Keratinocyte (primary cell): Measurements from ENCODE around the gene SIX6. TPM values are rescaled to one million over a fixed set of nuclear protein-coding genes. Genes with fewer than 3 reads are reported as not detected.

Source experiments
- DNase-seq: peaks from one replicate; pipeline ENCODE4 v3.0.0-alpha.2; 2011; ENCODE audit warnings: low read depth, missing footprints, low spot score
- FAIRE-seq: peaks from 2 replicates; lab custom pipeline; 2011; peaks lifted over from hg19 to GRCh38; lab: Jason Lieb, UNC
- H2AFZ ChIP-seq: 2 replicates; pipeline ENCODE4 v1.6.0; 2012; ENCODE audit warnings: low read length, control low read depth, inconsistent platforms; ENCODE audit not compliant: control insufficient read depth
- H3K27ac ChIP-seq: 2 replicates; pipeline ENCODE4 v1.5.1; 2011; ENCODE audit warnings: low read length; ENCODE audit not compliant: control insufficient read depth, insufficient read depth
- H3K27me3 ChIP-seq: 3 replicates; pipeline ENCODE4 v1.6.0; 2011; ENCODE audit warnings: low read length; ENCODE audit not compliant: control insufficient read depth, insufficient read depth; ENCODE audit errors: extremely low read depth
- H3K36me3 ChIP-seq, 2 experiments: 2 replicates in 1 of 2; 3 replicates in 1 of 2; pipeline ENCODE4 v1.5.1; 2011; ENCODE audit warnings: low read length in 2 of 2, mild to moderate bottlenecking in 1 of 2; ENCODE audit not compliant: control insufficient read depth in 2 of 2, insufficient read depth in 2 of 2; ENCODE audit errors: extremely low read depth in 1 of 2
- H3K4me1 ChIP-seq: 3 replicates; pipeline ENCODE4 v1.5.1; 2011; ENCODE audit warnings: low read length; ENCODE audit not compliant: control insufficient read depth, insufficient read depth; ENCODE audit errors: extremely low read depth
- H3K4me2 ChIP-seq: 3 replicates; pipeline ENCODE4 v1.6.0; 2011; ENCODE audit warnings: low read depth, low read length; ENCODE audit not compliant: control insufficient read depth, insufficient read depth; ENCODE audit errors: extremely low read depth
- H3K4me3 ChIP-seq, 3 experiments: fragments of 200-600 bp in 1 of 3; sonication (generic) in 1 of 3; 2 replicates in 2 of 3; 3 replicates in 1 of 3; pipeline ENCODE4 v1.5.1; 2011 to 2016; ENCODE audit warnings: low read length in 3 of 3, mild to moderate bottlenecking in 3 of 3, control low read depth in 2 of 3, inconsistent platforms in 1 of 3, low read depth in 1 of 3, mixed read lengths in 1 of 3, mixed run types in 1 of 3, moderate library complexity in 1 of 3; ENCODE audit not compliant: control insufficient read depth in 2 of 3, insufficient read depth in 2 of 3; ENCODE audit errors: extremely low read depth in 1 of 3
- H3K79me2 ChIP-seq: 2 replicates; pipeline ENCODE4 v1.6.0; 2012; ENCODE audit warnings: low read length; ENCODE audit not compliant: control insufficient read depth, insufficient read depth
- H3K9ac ChIP-seq: 3 replicates; pipeline ENCODE4 v1.6.0; 2011; ENCODE audit warnings: low read length; ENCODE audit not compliant: control insufficient read depth, insufficient read depth; ENCODE audit errors: extremely low read depth
- H3K9me1 ChIP-seq: 3 replicates; pipeline ENCODE4 v1.6.0; 2011; ENCODE audit warnings: low read length; ENCODE audit not compliant: control insufficient read depth, insufficient read depth; ENCODE audit errors: extremely low read depth
- H3K9me3 ChIP-seq: 2 replicates; pipeline ENCODE4 v1.5.1; 2012; ENCODE audit warnings: low read depth, low read length; ENCODE audit not compliant: control insufficient read depth
- H4K20me1 ChIP-seq: 3 replicates; pipeline ENCODE4 v1.6.0; 2011; ENCODE audit warnings: low read length; ENCODE audit not compliant: control insufficient read depth, insufficient read depth; ENCODE audit errors: extremely low read depth
- CTCF ChIP-seq, 3 experiments: IDR thresholded peaks in 1 of 3; conservative IDR thresholded peaks in 1 of 3; optimal IDR thresholded peaks in 1 of 3; 2 replicates in 2 of 3; 3 replicates in 1 of 3; pipeline versions ENCODE3 to v1.5.1; 2011; ENCODE audit warnings: low read length in 3 of 3, mild to moderate bottlenecking in 3 of 3, moderate library complexity in 2 of 3, control low read depth in 1 of 3, inconsistent platforms in 1 of 3; ENCODE audit not compliant: insufficient read depth in 2 of 3; ENCODE audit errors: extremely low read depth in 1 of 3
- EZH2 ChIP-seq: IDR thresholded peaks from one replicate; pipeline ENCODE4 v1.6.1; 2012; ENCODE audit warnings: inconsistent platforms, mild to moderate bottlenecking, low read length, moderate library complexity
- dilution Hi-C: fragments of 300-500 bp; cut with MboI; formaldehyde crosslinking; loops from one replicate; pipeline ENCODE4 v1.7.0; 2020; ENCODE audit warnings: low sequenced_read_pairs; ENCODE audit not compliant: extremely low pct_ligation_motif_present
- polyA plus RNA-seq, 5 experiments: library from polyadenylated mRNA; depleted of rRNA in 3 of 5; stranded (reverse) in 3 of 5; stranded (forward) in 1 of 5; unstranded in 1 of 5; fragments of >200 nt; gene quantifications; 1 replicate in 1 of 5; 2 replicates in 3 of 5; 3 replicates in 1 of 5; pipeline versions ENCODE4 v1.2.1 to v1.2.3, GENCODE V29; 2011 to 2012; ENCODE audit warnings: missing spikeins in 2 of 5, low read depth in 1 of 5, low replicate concordance in 1 of 5

The SIX6 gene
- polyA plus RNA-seq, 1 donor (not counting 4 experiments of a cell fraction or from before 2014, with no cell fraction given): not detected

- Histone ChIP-seq H3K4me1 (no peaks in the 10 kb centered on the region), H2AFZ (no peak overlapping the region), H3K27me3 (peaks cover 87% of the 10 kb centered on the region), H3K9ac (no peak overlapping the region), H3K4me3 (no peak overlapping the region), H4K20me1 (peaks cover 5% of the 10 kb centered on the region), H3K9me1 (no peaks in the 10 kb centered on the region), H3K36me3 (no peaks in the 10 kb centered on the region), H3K4me2 (no peak overlapping the region), H3K9me3 (no peaks in the 10 kb centered on the region), H3K27ac (no peak overlapping the region), H3K79me2 (no peaks in the 10 kb centered on the region)
- no peak for DNase-seq
- no peak for FAIRE-seq
- dilution Hi-C loops: no loop called here
- TF ChIP-seq CTCF (optimal IDR thresholded peaks at IDR 0.05 in 1 of 3, IDR thresholded peaks at IDR 0.05 in 1 of 3, conservative IDR thresholded peaks at IDR 0.05 in 1 of 3; ENCODE audit: extremely low read depth in 1 of 3, insufficient read depth in 2 of 3, low read length in 3 of 3) (no peak), EZH2 (peak; percentile 80)
These were observed 1.7 kb upstream of the SIX6 start for GRCh38 chr14:60506985-60507829.

GRCh38 chr14:60508363-60508706, 611 bp upstream of the SIX6 start:
- no peaks in the 10 kb centered on the region for H3K4me1 ChIP-seq
- no peak overlapping the region for H2AFZ ChIP-seq
- dilution Hi-C loops: no loop called here
- TF ChIP-seq EZH2 (no peak), CTCF (optimal IDR thresholded peaks at IDR 0.05 in 1 of 3, IDR thresholded peaks at IDR 0.05 in 1 of 3, conservative IDR thresholded peaks at IDR 0.05 in 1 of 3; ENCODE audit: extremely low read depth in 1 of 3, insufficient read depth in 2 of 3, low read length in 3 of 3) (no peak)
- DNase-seq: no peak
- H3K9ac ChIP-seq: no peak overlapping the region
- H3K79me2 ChIP-seq: no peaks in the 10 kb centered on the region
- no peak overlapping the region for H3K4me2 ChIP-seq
- no peaks in the 10 kb centered on the region for H3K9me3 ChIP-seq
- H4K20me1 ChIP-seq: peaks cover 5% of the 10 kb centered on the region
- no peak overlapping the region for H3K27ac ChIP-seq
- H3K36me3 ChIP-seq: no peaks in the 10 kb centered on the region
- H3K4me3 ChIP-seq: no peak overlapping the region
- FAIRE-seq: no peak
- no peaks in the 10 kb centered on the region for H3K9me1 ChIP-seq
- H3K27me3 ChIP-seq: peaks cover 93% of the 10 kb centered on the region
